GM11168 (cell line): ENCODE data around the gene PAGR1.
"Not testable (repeated sequence)": the region's sequence is repeated elsewhere in the genome, so short reads cannot be mapped to it uniquely, and the experiment has no call there.

ENCODE experiments used
- in situ Hi-C: fragments of 300-500 bp; cut with MboI; formaldehyde crosslinking; loops from one replicate; pipeline ENCODE4 v1.12.0; 2022; ENCODE audit warnings: low sequenced_read_pairs; ENCODE audit not compliant: unreplicated experiment

PAGR1 gene

DNA sequence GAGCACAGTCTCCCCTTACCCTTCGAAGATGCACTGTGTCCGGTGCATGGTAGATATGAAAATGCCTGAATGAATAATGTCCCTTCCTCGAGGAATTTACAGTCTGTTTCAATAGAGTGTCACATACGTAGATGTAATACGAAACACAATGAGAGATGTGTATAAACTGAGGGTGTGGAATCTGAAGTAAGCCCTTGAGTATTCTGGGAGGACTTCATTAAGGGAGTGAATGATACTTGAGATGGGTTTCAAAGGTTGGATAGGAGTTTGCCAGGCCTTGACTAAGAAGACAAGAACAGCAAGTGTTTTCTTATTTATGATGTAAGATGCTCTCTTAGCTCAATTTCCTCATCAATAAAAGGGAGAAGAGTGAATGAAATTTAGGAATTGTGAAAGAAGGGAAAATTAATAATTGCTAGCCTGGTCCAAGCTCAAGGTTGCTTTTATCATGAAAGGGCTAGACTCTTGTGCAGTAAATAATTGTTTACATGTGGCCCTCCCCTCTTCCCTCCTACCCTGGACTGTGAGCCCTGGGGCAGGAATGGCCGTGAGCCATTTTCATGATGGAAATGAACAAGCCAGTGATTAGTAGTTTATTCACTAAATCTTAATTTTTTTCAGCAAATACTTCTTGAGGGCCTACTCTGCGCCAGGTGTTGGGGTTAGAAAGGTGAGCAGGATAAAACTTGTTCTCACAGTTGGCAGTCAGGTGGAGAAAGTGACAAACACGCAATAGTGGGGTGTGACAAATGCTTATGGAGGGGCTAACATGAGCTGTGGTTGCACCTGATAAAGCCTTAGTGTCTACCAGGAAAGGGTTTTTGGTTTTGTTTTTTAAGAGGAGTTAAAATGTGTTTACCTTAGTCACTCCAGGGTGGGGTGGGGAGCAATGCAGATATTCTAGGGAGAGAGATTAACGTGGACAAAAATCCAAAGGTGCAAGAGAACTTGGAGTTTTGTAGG lies 23.8 kb upstream of the PAGR1 start:
- in situ Hi-C loops = no loop called here

DNA sequence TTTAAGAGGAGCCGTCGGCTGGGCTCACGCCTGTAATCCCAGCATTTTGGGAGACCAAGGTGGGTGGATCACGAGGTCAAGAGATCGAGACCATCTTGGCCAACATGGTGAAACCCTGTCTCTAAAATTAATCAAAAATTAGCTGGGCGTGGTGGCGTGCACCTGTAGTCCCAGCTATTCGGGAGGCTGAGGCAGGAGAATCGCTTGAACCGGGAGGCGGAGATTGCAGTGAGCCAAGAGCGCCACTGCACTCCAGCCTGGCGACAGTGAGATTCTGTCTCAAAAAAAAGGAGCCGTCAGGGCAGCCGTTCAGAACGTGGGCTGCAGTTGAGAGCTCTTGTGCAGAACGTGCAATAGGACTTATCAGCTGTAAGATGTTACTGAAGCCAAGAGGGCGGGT lies 22.8 kb upstream of the PAGR1 start:
- in situ Hi-C loops = not testable (repeated sequence)

DNA sequence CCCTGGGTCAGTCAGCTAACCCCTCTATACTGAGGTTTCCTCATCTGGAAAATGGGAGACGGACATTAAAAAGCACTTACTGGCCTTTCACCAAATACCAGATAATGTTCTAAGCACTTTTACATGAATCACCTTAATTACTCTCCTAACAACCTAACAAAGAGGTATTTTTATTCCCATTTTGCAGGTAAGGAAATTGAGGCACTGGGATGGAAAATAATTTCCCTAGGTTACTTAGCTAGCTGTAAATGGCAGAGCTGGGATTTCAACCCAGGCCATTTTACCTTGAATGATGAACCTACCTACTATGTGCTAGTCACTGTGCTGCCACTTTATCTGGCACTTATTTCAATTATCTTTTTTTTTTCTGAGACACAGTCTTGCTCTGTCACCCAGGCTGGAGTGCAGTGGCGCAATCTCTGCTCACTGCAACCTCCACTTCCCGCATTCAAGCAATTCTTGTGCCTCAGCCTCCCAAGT lies 21.7 kb upstream of the PAGR1 start:
- in situ Hi-C loops = no loop called here

DNA sequence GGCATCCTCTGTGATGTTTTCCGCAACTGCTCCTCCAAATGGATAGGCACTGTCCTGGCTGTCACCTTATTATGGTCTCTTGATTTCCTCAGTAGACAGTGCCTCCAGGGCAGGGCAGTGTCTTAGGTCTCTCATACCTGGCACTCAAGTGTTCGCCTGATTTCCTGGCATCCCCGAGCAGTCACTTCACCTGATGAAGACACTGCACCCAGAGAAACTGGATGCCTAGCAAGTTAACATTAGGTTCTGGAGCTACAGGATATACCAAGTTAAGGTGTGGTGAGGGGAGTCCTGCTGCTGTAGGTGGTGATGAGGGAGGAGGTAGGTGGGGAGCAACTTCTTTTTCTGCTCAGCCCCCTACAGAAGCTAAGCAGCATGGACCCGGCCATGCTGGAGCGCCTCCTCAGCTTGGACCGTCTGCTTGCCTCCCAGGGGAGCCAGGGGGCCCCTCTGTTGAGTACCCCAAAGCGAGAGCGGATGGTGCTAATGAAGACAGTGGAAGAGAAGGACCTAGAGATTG lies 13.5 kb upstream of the PAGR1 start:
- in situ Hi-C loops = no loop called here

DNA sequence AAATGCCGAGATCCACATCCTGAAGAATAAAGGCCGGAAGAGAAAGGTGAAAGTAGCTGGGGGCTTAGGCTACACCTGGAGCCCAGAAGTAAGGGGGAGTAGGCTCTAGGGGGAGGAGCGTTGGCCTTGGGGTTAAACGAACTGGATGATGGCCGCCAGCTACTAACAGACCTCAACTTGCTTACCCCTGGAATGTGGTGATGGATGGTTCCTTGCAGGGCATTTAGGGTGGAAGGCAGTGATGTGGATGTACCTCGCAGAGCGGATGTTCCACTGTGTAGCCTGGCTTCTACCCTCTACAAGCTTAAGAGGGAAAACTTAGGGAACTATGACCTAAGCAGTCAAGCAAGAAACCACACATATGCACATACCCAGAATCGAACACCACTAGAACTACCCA lies 11.9 kb upstream of the PAGR1 start:
- in situ Hi-C loops = no loop called here

- in situ Hi-C loops = no loop called here
These were observed 11.3 kb upstream of the PAGR1 start for GRCh38 chr16:29804455-29805231.

- in situ Hi-C loops = no loop called here
These were observed 10.5 kb upstream of the PAGR1 start for GRCh38 chr16:29805232-29806098.

DNA sequence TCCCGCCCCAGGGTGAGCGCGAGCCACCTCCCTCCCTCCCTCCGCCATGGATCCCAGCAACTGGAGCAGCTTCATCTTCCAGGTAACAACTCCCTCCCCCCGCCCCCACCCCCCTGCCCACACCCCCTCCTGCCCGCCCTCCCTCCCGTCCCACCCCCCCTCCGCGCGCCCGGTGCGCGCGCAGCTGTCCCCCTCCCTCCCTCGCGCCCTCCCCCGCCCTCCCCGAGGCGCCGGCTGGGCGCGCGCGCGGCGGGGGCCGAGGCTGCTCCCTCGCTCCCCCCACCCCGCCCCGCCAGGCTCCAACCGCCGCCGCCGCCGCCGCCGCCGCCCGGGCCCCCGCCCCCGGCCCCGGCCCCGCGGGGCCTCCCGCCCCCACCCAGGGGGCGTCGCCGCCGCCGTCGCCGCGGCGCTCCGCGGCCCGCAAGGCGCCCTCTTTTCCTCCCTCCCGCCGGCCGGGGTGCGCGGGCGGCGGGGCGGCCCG lies 9.8 kb upstream of the PAGR1 start, which contains the start of gene MAZ:
MAZ (plus strand) TSS at position 431 of the 481 bp plus-strand sequence. CDS start 173 bp downstream, outside the sequence.
- in situ Hi-C loops = no loop called here

GRCh38 chr16:29806641-29807425 lies 9.1 kb upstream of the PAGR1 start:
- in situ Hi-C loops = no loop called here

DNA sequence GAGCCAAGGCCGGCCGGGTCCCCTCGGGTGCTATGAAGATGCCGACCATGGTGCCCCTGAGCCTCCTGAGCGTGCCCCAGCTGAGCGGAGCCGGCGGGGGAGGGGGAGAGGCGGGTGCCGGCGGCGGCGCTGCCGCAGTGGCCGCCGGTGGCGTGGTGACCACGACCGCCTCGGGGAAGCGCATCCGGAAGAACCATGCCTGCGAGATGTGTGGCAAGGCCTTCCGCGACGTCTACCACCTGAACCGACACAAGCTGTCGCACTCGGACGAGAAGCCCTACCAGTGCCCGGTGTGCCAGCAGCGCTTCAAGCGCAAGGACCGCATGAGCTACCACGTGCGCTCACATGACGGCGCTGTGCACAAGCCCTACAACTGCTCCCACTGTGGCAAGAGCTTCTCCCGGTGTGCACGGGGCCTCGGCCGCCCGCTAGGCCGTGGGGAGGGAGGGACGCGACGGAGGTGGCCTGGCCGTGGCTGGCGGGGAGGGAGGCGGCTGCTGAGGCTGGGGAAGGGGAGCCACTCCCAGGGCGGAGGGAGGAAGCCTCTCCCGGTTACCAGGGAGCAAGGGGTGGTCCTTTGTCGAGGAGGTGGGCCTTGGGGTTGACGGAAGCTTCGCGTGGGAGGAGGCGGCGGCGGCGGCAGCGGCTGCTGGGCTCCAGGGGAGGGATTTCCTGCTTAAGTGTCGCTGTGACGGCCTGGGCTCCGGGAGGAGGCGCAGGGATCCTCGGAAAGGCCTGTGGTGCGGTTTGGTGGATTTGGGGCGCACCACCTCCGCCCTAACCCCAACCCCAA lies 8.3 kb upstream of the PAGR1 start:
- in situ Hi-C loops = no loop called here

DNA sequence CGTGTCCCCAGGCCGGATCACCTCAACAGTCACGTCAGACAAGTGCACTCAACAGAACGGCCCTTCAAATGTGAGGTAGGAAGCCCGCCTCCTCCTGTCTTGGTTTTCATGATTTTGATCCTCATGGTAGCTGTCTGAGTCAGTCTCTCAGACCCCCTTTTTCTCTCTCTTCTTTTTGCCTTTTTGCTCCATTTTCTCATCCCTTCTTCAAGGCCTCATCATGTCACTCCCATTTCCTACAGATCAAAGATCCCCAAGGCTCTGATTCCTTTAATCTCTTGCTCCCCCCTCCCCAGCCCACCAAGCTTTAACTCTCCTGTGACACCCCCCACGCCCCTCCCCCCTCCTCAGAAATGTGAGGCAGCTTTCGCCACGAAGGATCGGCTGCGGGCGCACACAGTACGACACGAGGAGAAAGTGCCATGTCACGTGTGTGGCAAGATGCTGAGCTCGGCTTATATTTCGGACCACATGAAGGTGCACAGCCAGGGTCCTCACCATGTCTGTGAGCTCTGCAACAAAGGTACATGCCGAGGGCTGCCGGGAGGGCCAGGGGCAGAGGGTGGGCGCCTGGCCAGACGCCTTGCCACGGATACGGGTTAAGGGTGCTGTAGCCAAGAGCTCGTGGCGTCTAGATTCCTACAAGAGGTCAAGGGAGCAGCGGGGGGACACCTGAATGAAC lies 7.6 kb upstream of the PAGR1 start:
- in situ Hi-C loops = no loop called here

DNA sequence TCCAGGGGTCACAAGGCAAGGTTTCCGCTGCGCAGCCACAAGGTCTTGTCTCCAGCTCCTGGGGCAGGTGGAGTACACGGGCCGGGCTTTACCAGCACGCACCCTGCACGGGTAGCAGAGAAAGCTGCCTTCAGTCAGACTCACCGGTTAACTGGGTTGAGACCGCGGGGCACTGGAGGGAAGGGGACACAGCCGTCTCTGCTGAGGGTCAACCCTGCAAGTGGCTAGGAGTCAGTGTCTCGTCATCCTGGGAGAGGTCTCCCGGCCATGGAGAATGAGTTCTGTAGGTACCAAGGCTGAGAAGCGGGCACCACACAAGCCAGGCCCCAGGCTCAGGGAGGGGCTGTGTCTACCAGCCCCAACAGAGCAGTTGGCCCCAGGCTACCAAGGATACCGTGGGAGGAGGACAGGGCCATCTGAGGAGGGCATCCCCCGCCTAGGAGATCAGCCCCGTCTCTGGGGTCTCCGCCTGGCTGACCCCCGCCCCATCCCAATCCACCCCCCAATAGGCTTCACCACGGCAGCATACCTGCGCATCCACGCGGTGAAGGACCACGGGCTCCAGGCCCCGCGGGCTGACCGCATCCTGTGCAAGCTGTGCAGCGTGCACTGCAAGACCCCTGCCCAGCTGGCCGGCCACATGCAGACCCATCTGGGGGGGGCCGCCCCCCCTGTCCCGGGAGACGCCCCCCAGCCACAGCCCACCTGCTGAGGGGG lies 6.8 kb upstream of the PAGR1 start:
- in situ Hi-C loops = no loop called here

DNA sequence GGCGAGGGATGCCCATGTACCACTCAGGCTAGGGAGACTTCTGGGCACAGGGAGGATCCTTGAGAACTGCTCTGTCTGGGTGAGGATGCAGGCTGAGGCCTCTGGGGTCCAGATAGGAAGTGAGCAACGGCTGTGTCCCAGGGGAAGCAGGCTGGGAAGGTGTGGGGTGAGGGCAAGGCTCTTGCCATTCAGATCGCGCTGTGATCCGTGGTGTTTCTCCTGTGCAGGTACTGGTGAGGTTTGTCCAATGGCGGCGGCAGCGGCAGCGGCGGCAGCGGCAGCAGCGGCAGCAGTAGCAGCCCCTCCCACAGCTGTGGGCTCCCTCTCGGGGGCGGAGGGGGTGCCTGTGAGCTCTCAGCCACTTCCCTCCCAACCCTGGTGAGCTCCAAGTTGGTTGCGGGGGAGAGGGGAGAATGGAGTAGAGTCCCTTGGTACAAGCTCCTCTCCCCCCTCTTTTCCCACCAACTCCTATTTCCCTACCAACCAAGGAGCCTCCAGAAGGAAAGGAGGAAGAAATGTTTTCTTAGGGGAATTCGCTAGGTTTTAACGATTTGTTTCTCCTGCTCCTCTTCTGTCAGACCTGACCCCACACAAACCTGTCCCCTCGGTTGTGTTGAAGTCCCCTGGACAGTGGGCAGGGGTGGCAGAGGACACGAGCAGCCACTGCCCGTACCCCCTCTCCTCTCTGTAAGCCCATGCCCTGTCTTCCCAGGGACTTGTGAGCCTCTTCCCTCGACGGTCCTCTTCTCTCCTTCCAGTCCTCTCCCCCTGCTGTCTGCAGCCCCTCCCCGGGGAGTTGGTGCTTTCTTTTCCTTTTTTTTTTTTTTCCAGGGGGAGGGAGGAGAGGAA lies 5.9 kb upstream of the PAGR1 start:
- in situ Hi-C loops = no loop called here

GRCh38 chr16:29810699-29811169 lies 5.2 kb upstream of the PAGR1 start:
- in situ Hi-C loops = no loop called here

- in situ Hi-C loops = no loop called here
These were observed 4.6 kb upstream of the PAGR1 start for GRCh38 chr16:29811170-29811895.
